HG03095 (cell line): Measurements from ENCODE around the gene SVOP.
A peak's percentile ranks its signal among the peaks of the same experiment; 100 is the strongest.
"Not testable (repeated sequence)": the region's sequence is repeated elsewhere in the genome, so short reads cannot be mapped to it uniquely, and the experiment has no call there.

ENCODE experiments used
- ATAC-seq: cut with Tn5 transposase; IDR thresholded peaks from one replicate; pipeline ENCODE4 v1.9.1; 2021; ENCODE audit warnings: moderate library complexity; ENCODE audit not compliant: unreplicated experiment

The SVOP gene

GRCh38 chr12:109020796-109021380 lies at the start of gene SVOP:
Gene SVOP (minus strand): TSS chr12:109021068. CDS start chr12:109020868, 200 bp downstream.
- ATAC-seq = no peak

- no peak for ATAC-seq
These were observed 48.7 kb upstream of the SVOP start for GRCh38 chr12:109069307-109070271.

- no peak for ATAC-seq
These were observed 45.0 kb upstream of the SVOP start for GRCh38 chr12:109065853-109066193.

GRCh38 chr12:109065154-109065852 lies 44.4 kb upstream of the SVOP start:
- no peak for ATAC-seq

GRCh38 chr12:109064143-109064542 lies 43.3 kb upstream of the SVOP start:
- ATAC-seq = no peak

- no peak for ATAC-seq
These were observed 37.9 kb upstream of the SVOP start for GRCh38 chr12:109058773-109059172.

GRCh38 chr12:109057376-109057775 lies 36.5 kb upstream of the SVOP start:
- ATAC-seq = no peak

GRCh38 chr12:109056891-109057290 lies 36.0 kb upstream of the SVOP start:
- ATAC-seq = no peak

- ATAC-seq = no peak
These were observed 33.7 kb upstream of the SVOP start for GRCh38 chr12:109054520-109054919.

- ATAC-seq = not testable (repeated sequence)
These were observed 33.3 kb upstream of the SVOP start for GRCh38 chr12:109054124-109054513.

GRCh38 chr12:109053382-109054123 lies 32.7 kb upstream of the SVOP start:
- no peak for ATAC-seq

- peak; percentile 67 for ATAC-seq
These were observed 31.8 kb upstream of the SVOP start, which contains the start of gene USP30 for GRCh38 chr12:109052414-109053323. Gene USP30 (plus strand): TSS chr12:109052576. CDS start chr12:109052679, 103 bp downstream.

GRCh38 chr12:109052097-109052413 lies 31.2 kb upstream of the SVOP start:
- no peak for ATAC-seq

- ATAC-seq = not testable (repeated sequence)
These were observed 28.9 kb upstream of the SVOP start for GRCh38 chr12:109049794-109050193.

- not testable (repeated sequence) for ATAC-seq
These were observed 27.8 kb upstream of the SVOP start for GRCh38 chr12:109048706-109049105.

- no peak for ATAC-seq
These were observed 26.4 kb upstream of the SVOP start for GRCh38 chr12:109047081-109047805.

GRCh38 chr12:109044241-109044640 lies 23.4 kb upstream of the SVOP start:
- ATAC-seq = no peak

- ATAC-seq = no peak
These were observed 16.1 kb upstream of the SVOP start for GRCh38 chr12:109036975-109037374.
